OCI-LY1 (cell line): ENCODE measurements around the gene ZBTB20.

Experiments
- H2AFZ ChIP-seq: fragments of 200-600 bp; sonication (generic), shearing (Covaris generic); 2 replicates; pipeline ENCODE4 v1.6.0; 2014; ENCODE audit warnings: antibody characterized with exemption, mild to moderate bottlenecking, low read length
- H3F3A ChIP-seq: fragments of 200-600 bp; sonication (generic), shearing (Covaris generic); 2 replicates; pipeline ENCODE4 v1.6.0; 2014; ENCODE audit warnings: mild to moderate bottlenecking, antibody characterized with exemption, low read length, moderate library complexity; ENCODE audit not compliant: insufficient read depth
- H3K27ac ChIP-seq: fragments of 200-600 bp; sonication (generic); 2 replicates; pipeline ENCODE4 v1.5.1; 2014; ENCODE audit warnings: low read length, mixed run types, mild to moderate bottlenecking, low read depth; ENCODE audit not compliant: poor library complexity, severe bottlenecking
- H3K27me3 ChIP-seq: fragments of 200-600 bp; sonication (generic); 2 replicates; pipeline ENCODE4 v1.6.0; 2014; ENCODE audit warnings: antibody characterized with exemption, mild to moderate bottlenecking, low read length, moderate library complexity; ENCODE audit not compliant: insufficient read depth
- H3K36me3 ChIP-seq: fragments of 200-600 bp; sonication (generic); 2 replicates; pipeline ENCODE4 v1.6.1; 2014; ENCODE audit warnings: mild to moderate bottlenecking, antibody characterized with exemption, low read length, moderate library complexity, mixed read lengths; ENCODE audit not compliant: insufficient read depth
- H3K4me1 ChIP-seq: fragments of 200-600 bp; sonication (generic); 2 replicates; pipeline ENCODE4 v1.5.1; 2014; ENCODE audit warnings: mild to moderate bottlenecking, low read length, moderate library complexity; ENCODE audit not compliant: insufficient read depth, severe bottlenecking
- H3K4me2 ChIP-seq: fragments of 200-600 bp; sonication (generic), shearing (Covaris generic); 2 replicates; pipeline ENCODE4 v1.6.1; 2014; ENCODE audit warnings: low read length
- H3K4me3 ChIP-seq: fragments of 200-600 bp; sonication (generic); 2 replicates; pipeline ENCODE4 v1.5.1; 2014; ENCODE audit warnings: low read length, low read depth, mild to moderate bottlenecking, mixed read lengths; ENCODE audit not compliant: poor library complexity, severe bottlenecking
- H3K79me2 ChIP-seq: fragments of 200-600 bp; shearing (Covaris generic); 2 replicates; pipeline ENCODE4 v1.6.1; 2016; ENCODE audit warnings: mixed run types, low read length, mixed read lengths; ENCODE audit not compliant: insufficient read depth
- H3K9ac ChIP-seq: fragments of 200-600 bp; sonication (generic), shearing (Covaris generic); 2 replicates; pipeline ENCODE4 v1.6.1; 2014; ENCODE audit warnings: mild to moderate bottlenecking, low read length, mixed read lengths
- H3K9me2 ChIP-seq: fragments of 200-600 bp; sonication (generic), shearing (Covaris generic); 2 replicates; pipeline ENCODE4 v1.6.1; 2014; ENCODE audit warnings: low read depth, mild to moderate bottlenecking, low read length, mixed read lengths
- H3K9me3 ChIP-seq: fragments of 200-600 bp; shearing (Covaris generic); 2 replicates; pipeline ENCODE4 v1.6.1; 2014; ENCODE audit warnings: low read length, mixed read lengths
- H4K20me1 ChIP-seq: fragments of 200-600 bp; sonication (generic), shearing (Covaris generic); 2 replicates; pipeline ENCODE4 v1.6.0; 2016; ENCODE audit warnings: mild to moderate bottlenecking, low read length; ENCODE audit not compliant: insufficient read depth
- CTCF ChIP-seq: fragments of 200-600 bp; sonication (generic), shearing (Covaris generic); IDR thresholded peaks from 2 replicates; pipeline ENCODE4 v1.5.1; 2017; ENCODE audit warnings: mild to moderate bottlenecking, antibody characterized with exemption, low read length, moderate library complexity, mixed read lengths
- EZH2 ChIP-seq: fragments of 200-600 bp; sonication (generic), shearing (Covaris generic); IDR thresholded peaks from 2 replicates; pipeline ENCODE4 v1.8.0; 2017; ENCODE audit warnings: borderline replicate concordance, mixed run types, mild to moderate bottlenecking, antibody characterized with exemption, low read length, moderate library complexity, mixed read lengths

The ZBTB20 gene

GRCh38 chr3:115099134-115099985, 47.7 kb downstream of the ZBTB20 start:
- Histone ChIP-seq H3K4me1 (peaks cover 27% of the 10 kb centered on the region), H3K4me2 (peak overlapping the region; percentile 64; the same call in 1 of the 2 replicates), H3K4me3 (peak overlapping the region; percentile 51), H3K9me3 (no peaks in the 10 kb centered on the region), H2AFZ (no peak overlapping the region), H3K9ac (no peak overlapping the region; the same call in 1 of the 2 replicates), H3K36me3 (no peaks in the 10 kb centered on the region), H3K9me2 (no peaks in the 10 kb centered on the region), H3K27me3 (no peaks in the 10 kb centered on the region), H4K20me1 (no peaks in the 10 kb centered on the region), H3F3A (no peaks in the 10 kb centered on the region), H3K79me2 (no peaks in the 10 kb centered on the region), H3K27ac (peak overlapping the region; percentile 14)
- TF ChIP-seq CTCF = no peak
- TF ChIP-seq EZH2 = no peak

- no peak overlapping the region for H3K27ac ChIP-seq
- H3K9me2 ChIP-seq = no peaks in the 10 kb centered on the region
- H2AFZ ChIP-seq = no peak overlapping the region
- TF ChIP-seq EZH2 (no peak), CTCF (no peak)
- no peaks in the 10 kb centered on the region for H3K79me2 ChIP-seq
- no peak overlapping the region for H3K4me2 ChIP-seq
- H3K27me3 ChIP-seq = no peaks in the 10 kb centered on the region
- no peak overlapping the region for H3K4me3 ChIP-seq
- no peak overlapping the region for H3K9ac ChIP-seq
- H3F3A ChIP-seq = no peaks in the 10 kb centered on the region
- H3K4me1 ChIP-seq = peaks cover 33% of the 10 kb centered on the region
- no peaks in the 10 kb centered on the region for H3K36me3 ChIP-seq
- H3K9me3 ChIP-seq = no peaks in the 10 kb centered on the region
- no peaks in the 10 kb centered on the region for H4K20me1 ChIP-seq
Observed at GRCh38 chr3:115098354-115099073, 48.6 kb downstream of the ZBTB20 start.

- H3K79me2 ChIP-seq = no peaks in the 10 kb centered on the region
Observed at GRCh38 chr3:115095236-115095635, 51.9 kb downstream of the ZBTB20 start.

More at GRCh38 chr3:115095236-115095635, 51.9 kb downstream of the ZBTB20 start:
- Histone ChIP-seq H3K4me2 (no peak overlapping the region), H3K27ac (no peak overlapping the region), H3K4me1 (peaks cover 20% of the 10 kb centered on the region), H3K9me2 (no peaks in the 10 kb centered on the region), H3K9ac (no peak overlapping the region), H3K4me3 (no peak overlapping the region), H4K20me1 (no peaks in the 10 kb centered on the region), H3K36me3 (no peaks in the 10 kb centered on the region), H3K9me3 (no peaks in the 10 kb centered on the region), H3F3A (no peaks in the 10 kb centered on the region), H3K27me3 (no peaks in the 10 kb centered on the region), H2AFZ (no peak overlapping the region)
- TF ChIP-seq EZH2 = no peak
- TF ChIP-seq CTCF = no peak
